OCI-LY7 (cell line): ENCODE data around the gene SUDS3. TPM values are rescaled to one million over a fixed set of nuclear protein-coding genes. Genes with fewer than 3 reads are reported as not detected.
"Not testable (repeated sequence)": the region's sequence is repeated elsewhere in the genome, so short reads cannot be mapped to it uniquely, and the experiment has no call there.

Experiments used
- BruUV-seq: library from RNA; stranded (reverse); fragments of 400-500 nt; replicated peaks from 2 replicates; lab custom pipeline; 2021; lab: Mats Ljungman, UMichigan
- CTCF ChIA-PET: fragments of 300-600 bp; sonication (Branson Sonifier 250); formaldehyde crosslinking; loops from one replicate; lab custom pipeline; 2022; ENCODE audit warnings: antibody characterized with exemption; ENCODE audit not compliant: unreplicated experiment; lab: Charles Lee
- POLR2A ChIA-PET: fragments of 300-600 bp; sonication (Branson Sonifier 250); formaldehyde crosslinking; loops from one replicate; lab custom pipeline; 2022; ENCODE audit warnings: antibody characterized with exemption; lab: Charles Lee
- DNase-seq: peaks from one replicate; pipeline ENCODE4 v3.0.0-alpha.2; 2015; ENCODE audit warnings: low spot score
- H2AFZ ChIP-seq: fragments of 200-600 bp; sonication (generic), shearing (Covaris generic); 2 replicates; pipeline ENCODE4 v1.6.1; 2014; ENCODE audit warnings: mild to moderate bottlenecking, antibody characterized with exemption, low read length, moderate library complexity
- H3K27ac ChIP-seq: fragments of 200-600 bp; sonication (generic); 2 replicates; pipeline ENCODE4 v1.5.1; 2014; ENCODE audit warnings: mixed run types, low read depth, mild to moderate bottlenecking, moderate library complexity, low read length, inconsistent platforms; ENCODE audit not compliant: poor library complexity, severe bottlenecking
- H3K36me3 ChIP-seq: fragments of 200-600 bp; sonication (generic); 2 replicates; pipeline ENCODE4 v1.6.1; 2014; ENCODE audit warnings: mild to moderate bottlenecking, antibody characterized with exemption, low read length, moderate library complexity, mixed read lengths; ENCODE audit not compliant: insufficient read depth
- H3K4me1 ChIP-seq: fragments of 200-600 bp; sonication (generic); 2 replicates; pipeline ENCODE4 v1.5.1; 2014; ENCODE audit warnings: mild to moderate bottlenecking, low read length; ENCODE audit not compliant: insufficient read depth, poor library complexity, severe bottlenecking
- H3K4me2 ChIP-seq: fragments of 200-600 bp; sonication (generic); 2 replicates; pipeline ENCODE4 v1.6.1; 2014; ENCODE audit warnings: mild to moderate bottlenecking, low read length
- H3K4me3 ChIP-seq: fragments of 200-600 bp; sonication (generic); 2 replicates; pipeline ENCODE4 v1.5.1; 2014; ENCODE audit warnings: mild to moderate bottlenecking, low read depth, low read length; ENCODE audit not compliant: poor library complexity, severe bottlenecking
- H3K79me2 ChIP-seq: fragments of 200-600 bp; sonication (generic); 2 replicates; pipeline ENCODE4 v1.6.1; 2016; ENCODE audit warnings: low read depth, mild to moderate bottlenecking, low read length, moderate library complexity, mixed read lengths; ENCODE audit not compliant: insufficient read depth
- H3K9me2 ChIP-seq: fragments of 200-600 bp; sonication (generic); 2 replicates; pipeline ENCODE4 v1.6.1; 2016; ENCODE audit warnings: mild to moderate bottlenecking, low read length, mixed read lengths; ENCODE audit not compliant: insufficient read depth
- H3K9me3 ChIP-seq: fragments of 200-600 bp; sonication (generic); 2 replicates; pipeline ENCODE4 v1.6.1; 2014; ENCODE audit warnings: mild to moderate bottlenecking, mixed run types, low read length, mixed read lengths
- H4K20me1 ChIP-seq: fragments of 200-600 bp; sonication (generic); 2 replicates; pipeline ENCODE4 v1.6.1; 2014; ENCODE audit warnings: mild to moderate bottlenecking, antibody characterized with exemption, low read length, moderate library complexity, mixed read lengths; ENCODE audit not compliant: insufficient read depth
- EZH2phosphoT487 ChIP-seq: fragments of 200-600 bp; sonication (generic); IDR thresholded peaks from 2 replicates; pipeline ENCODE4 v1.6.1; 2018; ENCODE audit warnings: low read depth, borderline replicate concordance, mild to moderate bottlenecking, mixed run types, antibody characterized with exemption, low read length, moderate library complexity, mixed read lengths
- intact Hi-C: fragments of 100-400 bp; cut with micrococcal nuclease; formaldehyde crosslinking; loops from one replicate; pipeline ENCODE4 v1.10.0; 2022; ENCODE audit not compliant: unreplicated experiment
- total RNA-seq, 2 experiments: library from RNA; depleted of rRNA in 1 of 2; stranded (reverse); fragments of >200 nt in 1 of 2; shearing (Covaris generic) in 1 of 2; gene quantifications; 2 replicates each; pipeline ENCODE4 v1.2.3, GENCODE V29; 2014 to 2022
- TF ChIP-seq, protein P1 (sequence below): fragments of 200-600 bp; sonication (generic); conservative IDR thresholded peaks from 2 replicates; pipeline ENCODE4 v1.5.1; 2014; ENCODE audit warnings: mild to moderate bottlenecking, antibody characterized with exemption, low read length, moderate library complexity, mixed read lengths

SUDS3 gene
- total RNA-seq, 2 experiments from 2014 or later, result 34.4 to 39.1 TPM

DNA sequence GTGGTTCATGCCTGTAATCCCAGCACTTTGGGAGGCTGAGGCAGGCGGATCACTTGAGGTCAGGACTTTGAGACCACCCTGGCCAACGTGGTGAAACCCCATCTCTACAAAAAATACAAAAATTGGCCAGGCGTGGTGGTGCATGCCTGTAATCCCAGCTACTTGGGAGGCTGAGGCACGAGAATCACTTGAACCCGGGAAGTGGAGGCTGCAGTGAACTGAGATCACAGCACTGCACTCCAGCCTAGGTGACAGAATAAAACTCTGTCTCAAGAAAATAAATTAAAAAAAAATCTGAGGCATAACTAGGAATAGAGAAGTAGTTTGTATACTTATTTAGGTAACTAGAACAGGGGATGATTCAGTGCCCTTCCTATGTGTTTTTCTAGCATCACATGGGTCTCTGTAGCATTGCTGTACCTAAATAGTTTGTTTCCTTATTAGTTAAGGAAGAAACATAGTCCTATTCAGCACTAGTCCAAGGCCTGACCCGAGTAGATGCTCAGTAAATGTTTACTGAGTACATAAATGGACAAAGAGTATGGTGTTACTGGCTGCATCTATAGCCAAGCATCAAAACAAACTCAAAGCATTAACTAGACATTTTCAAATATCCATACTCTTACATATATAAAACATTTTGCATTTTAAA is 25.3 kb upstream of the SUDS3 start:
- TF ChIP-seq, protein P1, sequence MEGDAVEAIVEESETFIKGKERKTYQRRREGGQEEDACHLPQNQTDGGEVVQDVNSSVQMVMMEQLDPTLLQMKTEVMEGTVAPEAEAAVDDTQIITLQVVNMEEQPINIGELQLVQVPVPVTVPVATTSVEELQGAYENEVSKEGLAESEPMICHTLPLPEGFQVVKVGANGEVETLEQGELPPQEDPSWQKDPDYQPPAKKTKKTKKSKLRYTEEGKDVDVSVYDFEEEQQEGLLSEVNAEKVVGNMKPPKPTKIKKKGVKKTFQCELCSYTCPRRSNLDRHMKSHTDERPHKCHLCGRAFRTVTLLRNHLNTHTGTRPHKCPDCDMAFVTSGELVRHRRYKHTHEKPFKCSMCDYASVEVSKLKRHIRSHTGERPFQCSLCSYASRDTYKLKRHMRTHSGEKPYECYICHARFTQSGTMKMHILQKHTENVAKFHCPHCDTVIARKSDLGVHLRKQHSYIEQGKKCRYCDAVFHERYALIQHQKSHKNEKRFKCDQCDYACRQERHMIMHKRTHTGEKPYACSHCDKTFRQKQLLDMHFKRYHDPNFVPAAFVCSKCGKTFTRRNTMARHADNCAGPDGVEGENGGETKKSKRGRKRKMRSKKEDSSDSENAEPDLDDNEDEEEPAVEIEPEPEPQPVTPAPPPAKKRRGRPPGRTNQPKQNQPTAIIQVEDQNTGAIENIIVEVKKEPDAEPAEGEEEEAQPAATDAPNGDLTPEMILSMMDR, result no peak
- no peak for TF ChIP-seq EZH2phosphoT487
- H3K9me2 ChIP-seq, result no peaks in the 10 kb centered on the region
- H2AFZ ChIP-seq, result no peak overlapping the region
- DNase-seq, result no peak
- H4K20me1 ChIP-seq, result peaks cover 7% of the 10 kb centered on the region; the same call in 1 of the 2 replicates
- peaks cover 70% of the 10 kb centered on the region for H3K79me2 ChIP-seq
- peaks cover 33% of the 10 kb centered on the region for H3K9me3 ChIP-seq
- CTCF ChIA-PET, result no interaction called here
- no peak overlapping the region for H3K4me3 ChIP-seq
- peaks cover 17% of the 10 kb centered on the region for H3K4me1 ChIP-seq
- H3K27ac ChIP-seq, result no peak overlapping the region
- intact Hi-C loops, result no loop called here
- POLR2A ChIA-PET, result interaction anchor here (0.6 kb wide), 1 partner anchor 137 kb away, joined by 4 read pairs; no protein-coding TSS in a partner anchor
- no peak overlapping the region for H3K4me2 ChIP-seq
- no TSS peak for BruUV-seq
- peaks cover 35% of the 10 kb centered on the region for H3K36me3 ChIP-seq

DNA sequence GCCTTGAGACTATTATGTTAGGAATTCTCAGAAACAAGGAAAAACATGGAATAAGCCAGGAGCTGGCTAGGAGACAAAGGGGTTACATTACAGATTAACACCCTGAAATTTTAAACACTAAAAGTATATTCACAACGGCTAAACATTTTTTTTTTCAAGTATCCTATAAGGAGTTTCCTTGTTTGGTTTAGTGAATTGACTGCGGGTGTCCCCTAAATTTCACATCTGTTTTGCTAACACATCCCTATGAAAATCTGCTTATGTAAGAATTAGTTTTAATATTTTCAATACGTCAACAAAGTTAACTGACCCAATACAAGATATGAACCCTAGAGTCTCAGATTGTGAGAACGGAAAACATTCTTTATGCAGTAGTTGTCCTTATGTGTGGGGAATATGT is 22.6 kb upstream of the SUDS3 start:
- peaks cover 33% of the 10 kb centered on the region for H3K9me3 ChIP-seq
- H4K20me1 ChIP-seq, result no peaks in the 10 kb centered on the region
- DNase-seq, result no peak
- H3K4me1 ChIP-seq, result peaks cover 25% of the 10 kb centered on the region
- intact Hi-C loops, result no loop called here
- ChIA-PET POLR2A (interaction anchor here (0.5 to 1.0 kb wide), 3 partner anchors 15 to 55 kb away, joined by 3 to 4 read pairs (median 3); no protein-coding TSS in a partner anchor), CTCF (interaction anchor here (1.4 kb wide), 1 partner anchor 22 kb away, joined by 3 read pairs; no protein-coding TSS in a partner anchor)
- no peaks in the 10 kb centered on the region for H3K9me2 ChIP-seq
- H3K79me2 ChIP-seq, result peaks cover 85% of the 10 kb centered on the region
- no peak overlapping the region for H3K4me2 ChIP-seq
- H2AFZ ChIP-seq, result no peak overlapping the region
- H3K4me3 ChIP-seq, result no peak overlapping the region
- H3K36me3 ChIP-seq, result peaks cover 35% of the 10 kb centered on the region
- BruUV-seq, result no TSS peak
- no peak for TF ChIP-seq EZH2phosphoT487
- TF ChIP-seq, protein P1, result no peak
- H3K27ac ChIP-seq, result no peak overlapping the region

DNA sequence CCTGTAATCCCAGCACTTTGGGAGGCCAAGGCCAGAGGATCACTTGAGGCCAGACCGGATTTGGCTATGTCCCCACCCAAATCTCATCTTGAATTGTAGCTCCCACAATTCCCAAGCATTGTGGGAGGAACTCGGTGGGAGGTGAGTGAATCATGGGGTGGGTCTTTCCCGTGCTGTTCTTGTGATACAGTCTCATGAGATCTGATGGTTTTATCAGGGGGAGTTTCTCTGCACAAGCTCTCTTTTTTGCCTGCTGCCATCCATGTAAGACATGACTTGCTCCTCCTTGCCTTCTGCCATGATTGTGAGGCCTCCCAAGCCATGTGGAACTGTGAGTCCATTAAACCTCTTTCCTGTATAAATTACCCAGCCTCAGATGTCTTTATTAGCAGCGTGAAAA is 21.9 kb upstream of the SUDS3 start:
- BruUV-seq, H3K4me3 ChIP-seq, H3K9me2 ChIP-seq, DNase-seq, H4K20me1 ChIP-seq, H3K27ac ChIP-seq, intact Hi-C loops, H3K4me2 ChIP-seq, H2AFZ ChIP-seq: not testable (repeated sequence)
- Histone ChIP-seq H3K79me2 (peaks cover 87% of the 10 kb centered on the region), H3K36me3 (peaks cover 35% of the 10 kb centered on the region), H3K9me3 (peaks cover 33% of the 10 kb centered on the region), H3K4me1 (peaks cover 26% of the 10 kb centered on the region)
- ChIA-PET POLR2A (interaction anchor here (0.6 to 1.4 kb wide), 3 partner anchors 11 to 1654 kb away, joined by 3 to 4 read pairs (median 3); no protein-coding TSS in a partner anchor), CTCF (interaction anchor here (1.4 kb wide), 1 partner anchor 21 kb away, joined by 3 read pairs; no protein-coding TSS in a partner anchor)
